GM23248 (cell line): ENCODE data around the gene BACE2.

Source experiments
- EZH2 ChIP-seq: fragments of 200-600 bp; sonication (generic); IDR thresholded peaks from 2 replicates; pipeline ENCODE4 v1.6.1; 2018; ENCODE audit warnings: antibody characterized with exemption, mild to moderate bottlenecking; ENCODE audit not compliant: insufficient read depth, poor library complexity, severe bottlenecking
- EZH2phosphoT487 ChIP-seq: fragments of 200-600 bp; sonication (generic); IDR thresholded peaks from 2 replicates; pipeline ENCODE4 v1.6.1; 2018; ENCODE audit warnings: antibody characterized with exemption, moderate library complexity, mild to moderate bottlenecking, low read depth; ENCODE audit not compliant: insufficient read depth

GRCh38 chr21:41128981-41129380 lies 39.0 kb upstream of the BACE2 start:
- no peak for TF ChIP-seq EZH2phosphoT487
- TF ChIP-seq EZH2: no peak
